Chondrocyte (in vitro differentiated cells): Measurements from ENCODE around the gene NFYC. TPM values are rescaled to one million over a fixed set of nuclear protein-coding genes. Genes with fewer than 3 reads are reported as not detected.
A peak's percentile ranks its signal among the peaks of the same experiment; 100 is the strongest.

Source experiments
- DNase-seq: peaks from one replicate; pipeline ENCODE4 v3.0.0; 2021; ENCODE audit warnings: mixed read lengths, low spot score
- H3K27ac Mint-ChIP-seq: one replicate; pipeline ENCODE4 v1.8.0; 2021; ENCODE audit warnings: mild to moderate bottlenecking, moderate library complexity, mixed read lengths; ENCODE audit not compliant: unreplicated experiment
- H3K27me3 Mint-ChIP-seq: 2 replicates; pipeline ENCODE4 v1.8.0; 2021; ENCODE audit warnings: low read depth, mixed read lengths
- H3K36me3 Mint-ChIP-seq: 2 replicates; pipeline ENCODE4 v1.8.0; 2021; ENCODE audit warnings: low read depth, mixed read lengths
- H3K4me1 Mint-ChIP-seq: 2 replicates; pipeline ENCODE4 v1.8.0; 2021; ENCODE audit warnings: low read depth, mild to moderate bottlenecking, mixed read lengths
- H3K4me3 Mint-ChIP-seq: one replicate; pipeline ENCODE4 v1.8.0; 2021; ENCODE audit warnings: mild to moderate bottlenecking, moderate library complexity, mixed read lengths; ENCODE audit not compliant: unreplicated experiment
- H3K9me3 Mint-ChIP-seq: 2 replicates; pipeline ENCODE4 v1.8.0; 2021; ENCODE audit warnings: low read depth, mixed read lengths
- total RNA-seq: library from RNA; stranded (reverse); gene quantifications from 3 replicates; pipeline ENCODE4 v1.2.1, GENCODE V29; 2021
- TF ChIP-seq, protein P1 (sequence below): fragments of 200-600 bp; sonication (generic); IDR thresholded peaks from 2 replicates; pipeline ENCODE4 v1.5.0; 2021; ENCODE audit warnings: antibody characterized with exemption, mild to moderate bottlenecking, moderate library complexity

Gene NFYC
- total RNA-seq, 1 donor from 2014 or later, result 35.8 TPM

DNA sequence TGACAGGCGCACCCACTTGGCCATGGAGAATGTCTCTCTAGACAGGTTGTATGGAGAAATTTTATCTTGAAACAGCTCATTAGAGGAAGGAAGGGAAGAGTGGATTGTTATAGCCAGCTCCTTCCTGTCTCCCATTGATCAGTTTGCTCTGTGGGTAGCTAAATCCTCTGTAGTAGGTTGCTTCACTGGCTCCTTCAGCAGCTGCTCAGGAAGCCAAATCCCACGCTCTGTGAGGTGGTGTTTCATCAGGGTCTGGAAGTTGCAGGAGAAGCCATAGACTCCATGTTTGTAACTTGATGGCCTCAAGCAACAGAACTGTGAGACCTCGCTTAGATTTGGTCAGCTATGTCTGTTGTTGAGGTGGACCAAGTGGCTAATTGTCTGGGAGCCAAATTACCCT, 6.8 kb upstream of the NFYC start:
- no peaks in the 10 kb centered on the region for H3K4me1 Mint-ChIP-seq
- no peaks in the 10 kb centered on the region for H3K27me3 Mint-ChIP-seq
- TF ChIP-seq, protein P1, sequence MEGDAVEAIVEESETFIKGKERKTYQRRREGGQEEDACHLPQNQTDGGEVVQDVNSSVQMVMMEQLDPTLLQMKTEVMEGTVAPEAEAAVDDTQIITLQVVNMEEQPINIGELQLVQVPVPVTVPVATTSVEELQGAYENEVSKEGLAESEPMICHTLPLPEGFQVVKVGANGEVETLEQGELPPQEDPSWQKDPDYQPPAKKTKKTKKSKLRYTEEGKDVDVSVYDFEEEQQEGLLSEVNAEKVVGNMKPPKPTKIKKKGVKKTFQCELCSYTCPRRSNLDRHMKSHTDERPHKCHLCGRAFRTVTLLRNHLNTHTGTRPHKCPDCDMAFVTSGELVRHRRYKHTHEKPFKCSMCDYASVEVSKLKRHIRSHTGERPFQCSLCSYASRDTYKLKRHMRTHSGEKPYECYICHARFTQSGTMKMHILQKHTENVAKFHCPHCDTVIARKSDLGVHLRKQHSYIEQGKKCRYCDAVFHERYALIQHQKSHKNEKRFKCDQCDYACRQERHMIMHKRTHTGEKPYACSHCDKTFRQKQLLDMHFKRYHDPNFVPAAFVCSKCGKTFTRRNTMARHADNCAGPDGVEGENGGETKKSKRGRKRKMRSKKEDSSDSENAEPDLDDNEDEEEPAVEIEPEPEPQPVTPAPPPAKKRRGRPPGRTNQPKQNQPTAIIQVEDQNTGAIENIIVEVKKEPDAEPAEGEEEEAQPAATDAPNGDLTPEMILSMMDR, result no peak
- no peaks in the 10 kb centered on the region for H3K9me3 Mint-ChIP-seq
- H3K4me3 Mint-ChIP-seq, result no peak overlapping the region
- H3K36me3 Mint-ChIP-seq, result peaks cover 11% of the 10 kb centered on the region
- DNase-seq, result no peak
- H3K27ac Mint-ChIP-seq, result no peak overlapping the region

GRCh38 chr1:40687059-40687458, 4.4 kb upstream of the NFYC start:
- H3K9me3 Mint-ChIP-seq, result no peaks in the 10 kb centered on the region
- H3K27me3 Mint-ChIP-seq, result no peaks in the 10 kb centered on the region
- H3K27ac Mint-ChIP-seq, result no peak overlapping the region
- no peak overlapping the region for H3K4me3 Mint-ChIP-seq
- H3K36me3 Mint-ChIP-seq, result peaks cover 11% of the 10 kb centered on the region
- no peak for DNase-seq
- H3K4me1 Mint-ChIP-seq, result peaks cover 15% of the 10 kb centered on the region
- TF ChIP-seq, protein P1, result no peak

- Mint-ChIP-seq H3K27ac (no peak overlapping the region), H3K36me3 (peaks cover 11% of the 10 kb centered on the region), H3K4me3 (no peak overlapping the region), H3K9me3 (no peaks in the 10 kb centered on the region), H3K27me3 (no peaks in the 10 kb centered on the region), H3K4me1 (peaks cover 21% of the 10 kb centered on the region)
- TF ChIP-seq, protein P1, result no peak
- DNase-seq, result no peak
Measured at GRCh38 chr1:40687661-40688060, 3.8 kb upstream of the NFYC start.

GRCh38 chr1:40689737-40690136, 1.8 kb upstream of the NFYC start:
- no peak for DNase-seq
- Mint-ChIP-seq H3K4me3 (no peak overlapping the region), H3K4me1 (peaks cover 39% of the 10 kb centered on the region), H3K27ac (no peak overlapping the region), H3K27me3 (no peaks in the 10 kb centered on the region), H3K9me3 (no peaks in the 10 kb centered on the region), H3K36me3 (peaks cover 11% of the 10 kb centered on the region)
- TF ChIP-seq, protein P1, result no peak

- Mint-ChIP-seq H3K27ac (peak overlapping the region; percentile 95), H3K4me1 (peaks cover 39% of the 10 kb centered on the region), H3K27me3 (no peaks in the 10 kb centered on the region), H3K4me3 (peak overlapping the region; percentile 96), H3K9me3 (no peaks in the 10 kb centered on the region), H3K36me3 (peaks cover 8% of the 10 kb centered on the region)
- DNase-seq, result no peak
- TF ChIP-seq, protein P1, result no peak
Measured at GRCh38 chr1:40690771-40691537, 550 bp upstream of the NFYC start.
